NCI-H510A (cell line): ENCODE measurements around the gene PRICKLE4.

ENCODE experiments used
- DNase-seq: peaks from one replicate; lab custom pipeline; 2025; lab: John Stamatoyannopoulos, UW

Gene PRICKLE4

GRCh38 chr6:41780551-41781365 lies at the start of gene PRICKLE4:
PRICKLE4 (plus strand) TSS chr6:41780782; CDS start chr6:41783474, 2,692 bp downstream.
- DNase-seq: no peak

- DNase-seq: no peak
Observed at GRCh38 chr6:41731561-41732086, 49.0 kb upstream of the PRICKLE4 start.

GRCh38 chr6:41732149-41732548 lies 48.4 kb upstream of the PRICKLE4 start:
- no peak for DNase-seq

- DNase-seq: no peak
Observed at GRCh38 chr6:41732591-41733359, 47.8 kb upstream of the PRICKLE4 start.

GRCh38 chr6:41733360-41733706 lies 47.2 kb upstream of the PRICKLE4 start:
- DNase-seq: no peak

GRCh38 chr6:41733707-41734665 lies 46.6 kb upstream of the PRICKLE4 start:
- peak; percentile 91 for DNase-seq

- peak; percentile 81 for DNase-seq
Observed at GRCh38 chr6:41734666-41735426, 45.7 kb upstream of the PRICKLE4 start.

GRCh38 chr6:41735427-41736185 lies 45.0 kb upstream of the PRICKLE4 start, which contains the start of gene TFEB:
TFEB (minus strand) TSS chr6:41735608; CDS start chr6:41691213, 44,395 bp downstream.
- peak; percentile 94 for DNase-seq

GRCh38 chr6:41736186-41736733 lies 44.3 kb upstream of the PRICKLE4 start:
- DNase-seq: no peak

- DNase-seq: no peak
Observed at GRCh38 chr6:41736800-41737555, 43.6 kb upstream of the PRICKLE4 start.

GRCh38 chr6:41737591-41738130 lies 42.9 kb upstream of the PRICKLE4 start:
- no peak for DNase-seq

GRCh38 chr6:41739041-41739440 lies 41.5 kb upstream of the PRICKLE4 start:
- no peak for DNase-seq

- DNase-seq: no peak
Observed at GRCh38 chr6:41740366-41741162, 40.0 kb upstream of the PRICKLE4 start.

- DNase-seq: no peak
Observed at GRCh38 chr6:41741625-41742490, 38.7 kb upstream of the PRICKLE4 start.

- no peak for DNase-seq
Observed at GRCh38 chr6:41743406-41744235, 37.0 kb upstream of the PRICKLE4 start.

GRCh38 chr6:41744236-41744787 lies 36.3 kb upstream of the PRICKLE4 start:
- no peak for DNase-seq
